Sigmoid colon (tissue), 7 donors: Measurements from ENCODE around the gene MTA1. TPM values are rescaled to one million over a fixed set of nuclear protein-coding genes. Genes with fewer than 3 reads are reported as not detected.
A peak's percentile ranks its signal among the peaks of the same experiment; 100 is the strongest.

Experiments used
- DNase-seq: peaks from one replicate; pipeline ENCODE4 v3.0.0-alpha.2; 2019
- H3K27ac ChIP-seq, 4 donors: fragments of 200-600 bp; sonication (generic); one replicate each; pipeline ENCODE4 v1.5.1; 2016 to 2019; ENCODE audit warnings: mild to moderate bottlenecking in 1 of 4
- H3K27me3 ChIP-seq, 3 donors: fragments of 200-600 bp; sonication (generic); one replicate each; pipeline ENCODE4 v1.5.1; 2019; ENCODE audit warnings: mild to moderate bottlenecking in 1 of 3
- H3K36me3 ChIP-seq, 4 donors: fragments of 200-600 bp; sonication (generic); one replicate each; pipeline ENCODE4 v1.5.1; 2016 to 2019
- H3K4me1 ChIP-seq, 4 donors: fragments of 200-600 bp; sonication (generic); one replicate each; pipeline ENCODE4 v1.5.1; 2017 to 2019
- H3K4me3 ChIP-seq, 4 donors: fragments of 200-600 bp; sonication (generic); one replicate each; pipeline ENCODE4 v1.5.1; 2017 to 2019; ENCODE audit warnings: mild to moderate bottlenecking in 2 of 4, moderate library complexity in 1 of 4
- H3K9me3 ChIP-seq, 4 donors: fragments of 200-600 bp in 3 of 4; sonication (generic) in 3 of 4; one replicate each; pipeline versions ENCODE4 v1.5.1 to v1.6.1; 2013 to 2019
- CTCF ChIP-seq, 4 experiments: fragments of 450-650 bp in 3 of 4; fragments of 200-600 bp in 1 of 4; IDR thresholded peaks; one replicate each; pipeline ENCODE4 v1.5.1; 2016 to 2019; ENCODE audit warnings: antibody characterized with exemption in 4 of 4, mild to moderate bottlenecking in 3 of 4, moderate library complexity in 2 of 4
- EP300 ChIP-seq, 4 donors: sonication (generic); formaldehyde crosslinking; IDR thresholded peaks; one replicate each; pipeline ENCODE4 v1.6.1; 2017; ENCODE audit warnings: antibody characterized with exemption in 4 of 4
- POLR2A ChIP-seq, 2 donors: fragments of 450-650 bp; IDR thresholded peaks; one replicate each; pipeline ENCODE4 v1.6.1; 2016; ENCODE audit warnings: antibody characterized with exemption in 2 of 2, mild to moderate bottlenecking in 2 of 2, moderate library complexity in 2 of 2
- POLR2AphosphoS5 ChIP-seq, 4 donors: sonication (generic); formaldehyde crosslinking; IDR thresholded peaks; one replicate each; pipeline ENCODE4 v1.6.1; 2017; ENCODE audit warnings: antibody characterized with exemption in 4 of 4
- WGBS, 2 donors: extraction: QIAGEN DNeasy Blood & Tissue Kit; methylation state at CpG; one replicate each; pipeline ENCODE4 v1.1.7; 2013; 5-methylcytosine and 5-hydroxymethylcytosine counted together
- intact Hi-C: fragments of 100-400 bp; cut with DNase I; formaldehyde crosslinking; loops from one replicate; pipeline ENCODE4 v1.15.1; 2023
- polyA plus RNA-seq, 3 donors: library from polyadenylated mRNA; stranded (reverse); fragments of 200-250 nt; gene quantifications; one replicate each; pipeline ENCODE4 v1.2.3, GENCODE V29; 2013
- total RNA-seq, 4 donors: library from RNA; depleted of rRNA; stranded (reverse); fragments of >200 nt; gene quantifications; one replicate each; pipeline ENCODE4 v1.1.0, GENCODE V29; 2016
- donor health status: healthy with polysubstance abuse.
- donor health status: Bipolar disorder and iron deficiency.
- donor health status: healthy.

MTA1 gene
- total and polyA plus RNA-seq, 7 donors: 14.3 to 92.8 (median 44.7) TPM

- DNase-seq: no peak
- 77 to 84% methylated on average over 12 of the region's 12 CpGs for WGBS, 2 donors
- peak overlapping the region; percentile 41 to 60 (median 50) for H3K27ac ChIP-seq
- no peaks in the 10 kb centered on the region for H3K27me3 ChIP-seq
- H3K36me3 ChIP-seq: peaks cover 0 to 61% (median 17%) of the 10 kb centered on the region in 4 donors
- no peak for TF ChIP-seq POLR2A (IDR thresholded peaks at IDR 0.05)
- TF ChIP-seq CTCF (IDR thresholded peaks at IDR 0.05): no peak
- TF ChIP-seq EP300 (IDR thresholded peaks at IDR 0.05): no peak
- no peak for TF ChIP-seq POLR2AphosphoS5 (IDR thresholded peaks at IDR 0.05)
- no peak overlapping the region for H3K4me3 ChIP-seq
- intact Hi-C loops: no loop called here
- peaks cover 0 to 18% (median 13%) of the 10 kb centered on the region in 4 donors for H3K4me1 ChIP-seq
- H3K9me3 ChIP-seq: no peaks in the 10 kb centered on the region
Observed at GRCh38 chr14:105389534-105389933, 30.1 kb upstream of the MTA1 start.

- Histone ChIP-seq H3K27ac (peak overlapping the region; percentile 41 to 60 (median 50)), H3K9me3 (no peaks in the 10 kb centered on the region), H3K4me3 (no peak overlapping the region), H3K4me1 (peaks cover 0 to 18% (median 13%) of the 10 kb centered on the region in 4 donors), H3K36me3 (peaks cover 0 to 61% (median 15%) of the 10 kb centered on the region in 4 donors), H3K27me3 (no peaks in the 10 kb centered on the region)
- intact Hi-C loops: no loop called here
- TF ChIP-seq CTCF (IDR thresholded peaks at IDR 0.05) (no peak), EP300 (IDR thresholded peaks at IDR 0.05) (no peak), POLR2A (IDR thresholded peaks at IDR 0.05) (no peak), POLR2AphosphoS5 (IDR thresholded peaks at IDR 0.05) (no peak)
- no peak for DNase-seq
- WGBS, 2 donors: 72 to 86% methylated on average over 27 of the region's 27 CpGs
Observed at GRCh38 chr14:105389976-105390848, 29.4 kb upstream of the MTA1 start.

DNA sequence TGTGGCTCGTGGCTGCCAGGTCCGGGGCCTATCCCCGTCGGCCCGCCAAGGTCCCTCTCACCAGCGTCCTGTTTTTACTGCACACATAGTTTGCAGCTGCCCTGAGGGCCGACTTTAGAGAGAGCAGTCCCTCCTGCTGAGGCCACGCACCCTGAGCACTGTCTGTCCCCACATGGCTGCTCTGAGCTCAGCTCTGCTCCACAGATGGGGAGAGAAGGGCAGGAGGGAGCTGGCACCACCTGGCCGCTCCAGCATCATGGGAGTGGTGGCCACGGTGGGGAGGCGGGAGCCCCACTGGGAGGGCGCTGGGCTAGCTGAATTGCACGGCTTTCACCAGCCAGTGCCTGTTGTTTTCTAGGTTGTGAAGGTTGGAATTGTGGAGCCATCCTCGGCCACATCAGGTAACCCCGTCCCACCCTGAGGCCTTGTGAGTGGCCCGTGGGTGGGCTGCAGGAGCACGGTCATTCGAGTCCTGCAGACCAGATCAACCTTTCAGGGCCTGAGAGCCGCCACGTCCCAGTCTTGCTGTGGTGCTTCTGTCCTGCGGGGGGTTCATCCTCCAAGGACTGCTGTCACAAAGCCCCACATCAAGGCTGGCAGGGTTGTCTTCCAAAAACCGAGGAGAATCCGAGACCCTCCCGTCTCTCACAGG, 28.7 kb upstream of the MTA1 start:
- TF ChIP-seq POLR2AphosphoS5 (IDR thresholded peaks at IDR 0.05): no peak
- TF ChIP-seq EP300 (IDR thresholded peaks at IDR 0.05): no peak
- TF ChIP-seq POLR2A (IDR thresholded peaks at IDR 0.05): no peak
- TF ChIP-seq CTCF (IDR thresholded peaks at IDR 0.05): no peak
- Histone ChIP-seq H3K4me1 (peaks cover 0 to 18% (median 13%) of the 10 kb centered on the region in 4 donors), H3K27ac (peak overlapping the region in 1 of 4 donors; percentile 41), H3K4me3 (no peak overlapping the region), H3K9me3 (no peaks in the 10 kb centered on the region), H3K36me3 (peaks cover 0 to 57% (median 10%) of the 10 kb centered on the region in 4 donors), H3K27me3 (no peaks in the 10 kb centered on the region)
- DNase-seq: no peak
- intact Hi-C loops: no loop called here
- 91 to 93% methylated on average over 24 of the region's 24 CpGs for WGBS, 2 donors

DNA sequence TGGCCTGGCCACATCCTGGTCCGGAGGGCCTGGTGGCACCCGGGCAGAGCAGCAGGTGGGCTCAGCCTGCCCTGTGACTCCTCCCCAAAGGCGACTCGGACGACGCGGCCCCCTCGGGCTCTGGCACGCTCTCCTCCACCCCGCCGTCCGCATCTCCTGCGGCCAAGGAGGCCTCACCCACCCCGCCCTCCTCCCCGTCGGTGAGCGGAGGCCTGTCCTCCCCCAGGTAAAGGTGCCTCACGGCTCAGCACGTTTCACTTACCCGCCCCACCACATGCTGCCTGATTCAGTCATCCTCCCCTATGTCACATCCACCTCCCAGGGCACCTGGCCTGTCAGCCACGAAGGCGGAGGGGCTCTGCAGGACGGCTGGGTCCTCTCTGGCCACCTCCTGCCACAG, 28.1 kb upstream of the MTA1 start:
- Histone ChIP-seq H3K4me1 (peaks cover 0 to 18% (median 13%) of the 10 kb centered on the region in 4 donors), H3K27me3 (no peaks in the 10 kb centered on the region), H3K4me3 (no peak overlapping the region), H3K27ac (no peak overlapping the region), H3K36me3 (peaks cover 0 to 51% (median 7%) of the 10 kb centered on the region in 4 donors), H3K9me3 (no peaks in the 10 kb centered on the region)
- DNase-seq: no peak
- 92 to 94% methylated on average over 23 of the region's 23 CpGs for WGBS, 2 donors
- intact Hi-C loops: no loop called here
- TF ChIP-seq POLR2A (IDR thresholded peaks at IDR 0.05) (no peak), POLR2AphosphoS5 (IDR thresholded peaks at IDR 0.05) (no peak), CTCF (IDR thresholded peaks at IDR 0.05) (no peak), EP300 (IDR thresholded peaks at IDR 0.05) (no peak)
